GM18498 (cell line): ENCODE data around the gene OR51B4.
"Not testable (repeated sequence)": the region's sequence is repeated elsewhere in the genome, so short reads cannot be mapped to it uniquely, and the experiment has no call there.

Source experiments
- ATAC-seq: cut with Tn5 transposase; IDR thresholded peaks from one replicate; pipeline ENCODE4 v1.9.1; 2021; ENCODE audit warnings: mild to moderate bottlenecking, moderate library complexity; ENCODE audit not compliant: unreplicated experiment

OR51B4 gene

DNA sequence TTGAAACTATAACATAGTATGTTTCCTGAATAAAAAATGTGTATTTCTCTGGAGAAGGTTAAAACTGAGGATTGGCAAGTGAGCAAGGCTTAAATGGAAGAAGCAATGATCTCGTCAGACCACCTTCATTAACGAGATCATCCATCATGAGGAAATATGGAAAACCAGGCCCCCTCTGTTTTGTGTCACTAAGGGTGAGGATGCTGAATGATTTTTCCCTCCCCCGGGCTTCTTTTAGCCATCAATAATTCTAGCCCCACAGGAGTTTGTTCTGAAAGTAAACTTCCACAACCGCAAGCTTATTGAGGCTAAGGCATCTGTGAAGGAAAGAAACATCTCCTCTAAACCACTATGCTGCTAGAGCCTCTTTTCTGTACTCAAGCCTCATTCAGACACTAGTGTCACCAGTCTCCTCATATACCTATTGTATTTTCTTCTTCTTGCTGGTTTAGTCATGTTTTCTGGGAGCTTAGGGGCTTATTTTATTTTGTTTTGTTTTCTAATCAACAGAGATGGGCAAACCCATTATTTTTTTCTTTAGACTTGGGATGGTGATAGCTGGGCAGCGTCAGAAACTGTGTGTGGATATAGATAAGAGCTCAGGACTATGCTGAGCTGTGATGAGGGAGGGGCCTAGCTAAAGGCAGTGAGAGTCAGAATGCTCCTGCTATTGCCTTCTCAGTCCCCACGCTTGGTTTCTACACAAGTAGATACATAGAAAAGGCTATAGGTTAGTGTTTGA is 26.2 kb downstream of the OR51B4 start:
- ATAC-seq, result no peak

DNA sequence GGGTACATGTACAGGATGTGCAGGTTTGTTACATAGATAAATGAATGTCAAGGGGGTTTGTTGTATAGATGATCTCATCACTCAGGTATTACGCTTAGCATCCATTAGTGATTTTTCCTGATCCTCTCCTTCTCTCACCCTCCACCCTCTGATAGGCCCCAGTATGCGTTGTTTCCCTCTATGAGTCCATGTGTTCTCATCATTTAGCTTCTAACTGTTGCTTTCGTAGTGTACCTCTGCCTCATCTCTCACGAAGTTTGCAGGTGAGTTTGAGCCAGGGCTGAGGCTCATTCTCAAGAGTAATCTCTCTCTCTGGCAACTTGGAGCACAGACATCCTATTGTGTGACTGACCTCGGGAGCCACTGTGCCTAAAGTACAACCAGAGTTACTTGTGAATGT is 27.4 kb downstream of the OR51B4 start:
- no peak for ATAC-seq

DNA sequence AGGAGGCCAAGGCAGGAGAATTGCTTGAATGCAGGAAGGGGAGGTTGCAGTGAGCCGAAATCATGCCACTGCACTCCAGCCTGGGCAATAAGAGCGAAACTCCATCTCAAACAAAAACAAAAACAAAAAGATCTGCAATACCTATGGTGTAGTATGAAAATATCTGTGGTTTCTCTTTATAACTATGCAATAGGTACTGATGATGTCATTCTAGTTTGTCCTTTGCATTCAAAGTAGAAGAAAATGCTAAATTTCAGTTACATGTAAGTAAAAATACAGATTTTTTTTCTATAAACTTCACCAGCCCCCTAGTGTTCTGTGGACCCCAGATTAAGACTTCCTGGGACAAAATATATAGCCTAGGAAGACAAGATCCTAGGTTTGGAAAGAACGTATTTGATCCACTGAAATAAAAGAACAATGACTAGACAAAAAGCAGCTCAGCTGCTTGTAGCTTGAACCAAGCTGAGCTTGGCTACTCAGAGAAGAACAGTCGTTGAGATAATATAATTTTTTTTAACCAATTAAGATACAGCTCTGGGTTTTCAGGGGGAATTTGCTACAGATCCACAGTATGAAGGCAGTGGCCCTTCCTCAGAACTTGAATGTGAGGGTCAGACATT is 29.2 kb downstream of the OR51B4 start:
- ATAC-seq, result no peak

DNA sequence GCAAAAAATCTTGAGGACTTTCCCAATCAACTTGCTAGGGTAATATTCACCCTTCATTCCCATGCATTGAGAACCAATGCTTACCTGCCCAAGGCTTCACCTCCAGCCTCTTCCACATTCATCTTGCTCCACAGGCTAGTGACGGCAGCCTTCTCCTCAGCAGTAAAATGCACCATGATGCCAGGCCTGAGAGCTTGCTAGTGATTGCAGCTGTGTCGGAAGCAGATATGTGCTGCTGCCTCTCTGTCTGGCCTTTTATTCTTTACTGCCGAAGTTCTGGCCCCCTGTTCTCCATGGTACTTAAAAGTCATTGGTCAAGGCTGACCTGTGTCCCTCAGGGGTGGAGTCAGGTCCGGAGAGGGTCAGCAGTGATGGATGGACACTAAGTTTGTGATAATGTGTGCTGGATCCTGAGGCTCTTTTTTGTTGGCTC is 32.0 kb downstream of the OR51B4 start, which contains the start of gene HBE1:
TSS of gene HBE1 (minus strand) at position 231 of the 433 bp plus-strand sequence. CDS start at position 176, 55 bp downstream.
- ATAC-seq, result no peak

DNA sequence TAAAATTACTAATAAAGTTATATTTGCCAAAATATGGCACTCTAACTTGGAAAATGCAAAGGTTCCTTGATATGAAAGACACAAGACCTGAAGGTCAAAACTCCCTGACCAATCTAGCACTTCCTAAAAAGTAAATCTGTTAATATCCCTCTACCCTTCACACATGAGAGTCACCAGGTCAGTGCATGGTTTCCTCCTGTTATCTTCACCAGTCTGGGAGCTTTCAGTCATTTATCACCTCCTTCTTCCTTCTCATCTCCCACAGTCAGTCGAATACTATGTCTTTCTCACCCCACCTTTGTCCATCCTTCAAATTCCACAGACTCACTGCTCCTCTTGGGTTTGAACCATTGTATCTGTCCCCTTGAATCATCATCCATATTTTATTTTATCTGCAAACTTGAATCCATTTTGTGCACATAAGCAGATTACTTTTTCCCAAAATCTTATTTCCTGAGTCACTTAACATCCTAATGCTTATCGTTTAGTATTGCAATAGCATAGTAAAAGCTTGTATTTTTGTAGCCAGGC is 34.6 kb downstream of the OR51B4 start:
- no peak for ATAC-seq

DNA sequence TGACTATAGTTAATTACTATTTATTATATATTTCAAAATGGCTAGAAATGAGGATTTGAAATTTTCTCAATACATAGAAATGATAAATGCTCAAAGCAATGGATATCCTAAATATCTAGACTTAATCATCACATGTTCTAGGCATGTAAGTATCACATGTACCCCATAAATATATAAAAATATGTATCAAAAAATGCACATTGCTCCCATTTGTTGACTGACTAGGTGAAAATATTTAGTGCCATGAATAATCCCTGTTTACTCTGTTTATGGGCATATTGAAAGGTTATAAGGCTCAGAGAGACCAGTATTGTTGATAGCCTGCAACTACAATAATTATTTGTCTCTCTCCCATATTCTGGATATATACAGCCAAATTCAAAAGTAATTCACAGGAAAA is 35.1 kb downstream of the OR51B4 start:
- no peak for ATAC-seq

DNA sequence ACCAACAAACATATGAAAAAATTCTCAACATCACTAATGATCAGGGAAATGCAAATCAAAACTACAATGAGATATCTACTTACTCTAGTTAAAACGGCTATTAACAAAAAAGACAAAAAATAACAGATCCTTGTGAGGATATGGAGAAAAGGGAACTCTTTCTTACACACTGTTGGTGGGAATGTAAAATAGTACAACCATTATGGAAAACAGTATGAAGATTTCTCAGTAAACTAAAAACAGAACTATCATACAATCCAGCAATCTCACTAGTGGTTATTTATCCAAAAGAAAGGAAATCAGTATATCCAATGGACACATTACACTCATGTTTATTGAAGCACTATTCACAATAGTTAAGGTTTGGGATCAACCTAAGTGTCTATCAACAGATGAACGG is 35.9 kb downstream of the OR51B4 start:
- ATAC-seq, result no peak

DNA sequence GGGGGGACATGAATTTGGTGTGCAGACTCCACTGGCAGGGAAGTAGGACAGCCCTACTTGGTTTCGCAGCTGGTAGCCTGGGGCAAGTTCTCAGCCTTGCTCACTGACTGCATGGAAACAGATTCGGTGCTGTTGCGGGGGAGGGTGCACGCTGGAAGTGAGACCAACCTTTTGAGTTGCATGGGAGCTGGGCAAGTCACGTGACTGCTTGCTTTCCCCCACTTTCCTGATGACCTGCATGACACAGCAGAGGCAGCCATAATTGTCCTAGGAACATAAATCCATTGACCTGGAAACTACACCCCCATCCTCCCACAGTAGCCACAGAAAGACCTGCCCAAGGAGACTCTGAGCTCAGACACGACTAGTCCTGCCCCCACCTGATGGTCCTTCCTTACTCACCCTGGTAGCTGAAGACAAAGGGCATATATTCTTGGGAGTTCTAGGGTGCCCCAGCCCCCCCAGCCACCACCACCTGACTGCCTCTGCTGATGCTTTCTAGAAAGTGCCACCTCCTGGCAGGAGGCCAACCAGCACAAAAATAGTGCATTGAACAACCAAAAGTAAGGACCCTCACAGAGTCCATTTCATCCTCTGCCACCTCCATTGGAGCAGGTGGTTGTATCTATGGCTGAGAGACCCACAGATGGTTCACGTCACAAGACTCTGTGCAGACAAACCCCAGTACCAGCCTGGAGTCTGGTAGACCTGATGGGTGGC is 43.0 kb downstream of the OR51B4 start:
- no peak for ATAC-seq

DNA sequence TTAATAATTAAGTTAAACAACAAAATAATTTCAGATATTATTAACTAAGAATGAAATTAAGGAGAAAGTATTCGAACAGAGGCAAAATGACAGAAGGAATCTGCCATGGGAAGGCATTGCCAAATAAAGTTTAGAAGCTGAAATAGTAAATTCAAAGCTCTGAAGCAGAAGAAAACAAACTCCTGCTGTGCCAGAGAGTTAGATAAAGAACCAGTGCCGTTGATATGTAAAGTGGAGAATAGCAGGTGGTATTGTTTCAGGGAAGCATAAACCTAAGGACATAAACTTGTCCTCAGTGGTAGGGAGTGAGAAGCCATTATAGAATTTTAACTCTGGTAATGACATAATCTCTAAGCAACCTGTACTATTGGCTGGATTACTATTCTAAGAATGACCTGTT is 44.5 kb downstream of the OR51B4 start:
- no peak for ATAC-seq

DNA sequence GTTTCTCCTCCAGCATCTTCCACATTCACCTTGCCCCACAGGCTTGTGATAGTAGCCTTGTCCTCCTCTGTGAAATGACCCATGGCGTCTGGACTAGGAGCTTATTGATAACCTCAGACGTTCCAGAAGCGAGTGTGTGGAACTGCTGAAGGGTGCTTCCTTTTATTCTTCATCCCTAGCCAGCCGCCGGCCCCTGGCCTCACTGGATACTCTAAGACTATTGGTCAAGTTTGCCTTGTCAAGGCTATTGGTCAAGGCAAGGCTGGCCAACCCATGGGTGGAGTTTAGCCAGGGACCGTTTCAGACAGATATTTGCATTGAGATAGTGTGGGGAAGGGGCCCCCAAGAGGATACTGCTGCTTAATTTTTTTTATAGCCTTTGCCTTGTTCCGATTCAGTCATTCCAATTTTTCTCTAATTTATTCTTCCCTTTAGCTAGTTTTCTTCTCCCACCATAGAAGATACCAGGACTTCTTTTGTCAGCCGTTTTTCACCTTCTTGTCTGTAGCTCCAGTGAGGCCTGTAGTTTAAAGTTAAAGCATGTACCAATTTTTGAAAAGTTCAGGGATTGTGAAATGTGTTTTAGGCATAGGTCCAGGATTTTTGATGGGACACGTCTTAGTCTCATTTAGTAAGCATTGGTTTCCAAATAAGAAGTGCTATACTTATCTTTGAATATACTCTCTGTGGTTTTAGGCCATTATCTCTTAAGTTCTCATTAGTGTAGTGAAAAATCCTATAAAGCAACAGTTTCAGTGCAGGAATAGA is 46.9 kb downstream of the OR51B4 start, which contains the start of gene HBG2:
TSS of gene HBG2 (minus strand) at position 136 of the 768 bp plus-strand sequence. CDS start at position 83, 53 bp downstream.
- ATAC-seq, result not testable (repeated sequence)

DNA sequence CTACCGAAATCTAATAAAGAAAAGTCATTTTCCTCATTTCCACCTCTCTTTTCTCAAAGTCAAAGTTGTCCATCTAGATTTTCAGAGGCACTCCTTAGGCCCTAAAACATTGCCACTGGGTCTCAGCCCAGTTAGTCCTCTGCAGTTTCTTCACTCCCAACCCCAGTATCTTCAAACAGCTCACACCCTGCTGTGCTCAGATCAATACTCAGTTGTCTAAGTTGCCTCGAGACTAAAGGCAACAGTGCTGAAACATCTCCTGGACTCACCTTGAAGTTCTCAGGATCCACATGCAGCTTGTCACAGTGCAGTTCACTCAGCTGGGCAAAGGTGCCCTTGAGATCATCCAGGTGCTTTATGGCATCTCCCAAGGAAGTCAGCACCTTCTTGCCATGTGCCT is 47.7 kb downstream of the OR51B4 start:
- ATAC-seq, result not testable (repeated sequence)

DNA sequence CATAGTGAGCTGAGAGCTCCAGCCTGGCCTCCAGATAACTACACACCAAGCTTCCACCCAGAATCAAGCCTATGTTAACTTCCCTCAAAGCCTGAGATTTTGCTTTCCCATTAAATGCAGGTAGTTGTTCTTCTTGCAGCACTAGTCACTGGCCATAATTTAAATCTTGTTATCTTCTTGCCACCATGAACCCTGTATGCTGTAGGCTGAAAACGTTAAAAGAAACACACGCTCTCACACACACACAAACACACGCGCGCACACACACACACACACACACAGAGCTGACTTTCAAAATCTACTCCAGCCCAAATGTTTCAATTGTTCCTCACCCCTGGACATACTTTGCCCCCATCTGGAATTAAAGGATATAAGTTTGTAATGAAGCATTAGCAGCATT is 48.3 kb downstream of the OR51B4 start:
- ATAC-seq, result not testable (repeated sequence)

DNA sequence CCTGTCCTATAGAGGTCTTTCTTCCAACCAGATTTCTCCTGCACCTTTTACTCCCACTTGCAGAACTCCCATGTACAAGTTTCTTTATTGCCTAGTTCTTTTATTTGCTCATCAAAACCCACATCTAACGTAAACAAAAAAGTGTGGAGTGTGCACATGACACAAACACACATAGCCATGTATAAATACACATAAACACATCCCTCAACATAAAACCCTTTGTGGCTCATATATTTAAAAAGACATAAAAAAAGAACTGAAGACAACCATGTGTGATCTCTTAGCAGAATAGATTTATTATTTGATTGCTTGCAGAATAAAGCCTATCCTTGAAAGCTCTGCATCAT is 48.9 kb downstream of the OR51B4 start:
- no peak for ATAC-seq

DNA sequence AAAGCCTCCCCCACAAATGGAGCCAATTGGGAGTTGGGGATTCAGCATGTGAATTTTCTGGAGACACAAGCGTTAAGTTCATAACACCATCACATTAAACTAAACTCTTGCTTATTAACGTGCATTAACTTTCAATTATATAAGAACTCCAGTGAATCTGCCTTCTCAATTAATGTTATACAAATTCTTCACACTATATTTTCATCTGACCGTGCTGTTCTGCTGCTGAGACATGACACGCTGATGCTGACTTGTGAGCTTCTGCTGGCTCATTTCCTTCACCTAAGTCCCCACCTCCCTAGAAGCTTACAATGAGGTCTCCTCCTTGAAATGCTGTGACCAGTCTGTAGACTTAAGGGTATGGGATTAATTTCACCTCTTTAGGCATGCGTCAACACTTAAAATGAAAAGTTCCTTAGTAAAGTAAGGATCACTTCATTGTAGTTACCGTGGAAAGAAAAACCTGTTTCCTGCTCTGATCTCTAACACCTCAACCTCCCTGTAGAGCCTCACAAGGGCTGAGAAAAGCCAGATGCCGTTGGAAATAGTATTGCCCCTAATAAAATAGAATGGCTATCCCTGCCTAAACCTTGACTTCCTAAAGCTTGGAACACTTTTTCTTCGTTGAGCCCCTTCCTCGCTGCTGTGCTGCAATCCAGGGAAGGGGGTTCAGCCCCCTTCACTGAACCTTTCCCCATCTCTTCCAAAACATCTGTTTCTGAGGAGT is 49.4 kb downstream of the OR51B4 start:
- ATAC-seq, result no peak

DNA sequence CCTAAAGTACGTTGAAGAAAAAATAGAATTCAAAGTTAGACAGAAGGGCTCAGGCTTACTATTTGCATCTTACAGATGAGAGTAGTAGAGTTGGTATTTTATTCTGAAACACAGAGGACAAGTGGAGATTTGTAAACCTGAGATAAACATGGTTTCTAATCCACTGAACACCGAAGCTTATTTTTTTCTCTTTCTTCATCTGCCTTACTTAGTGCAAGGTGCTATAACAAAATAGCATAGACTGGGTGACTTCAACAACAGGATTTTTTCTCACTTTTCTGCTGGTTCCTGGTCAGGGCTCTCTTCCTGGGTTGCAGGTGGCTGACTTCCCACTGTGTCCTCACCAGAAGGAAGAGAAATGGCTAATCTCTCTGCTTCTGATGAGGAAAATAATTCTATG is 50.0 kb downstream of the OR51B4 start:
- ATAC-seq, result no peak
